Suprapubic skin (tissue), 4 donors: ENCODE data around the gene SLC25A23. TPM values are rescaled to one million over a fixed set of nuclear protein-coding genes. Genes with fewer than 3 reads are reported as not detected.

Source experiments
- DNase-seq, 2 donors: peaks; one replicate each; pipeline ENCODE4 v3.0.0-alpha.2; 2019; ENCODE audit warnings: low spot score in 2 of 2
- H3K27ac ChIP-seq: fragments of 200-600 bp; sonication (generic); one replicate; pipeline ENCODE4 v1.5.1; 2019
- H3K27me3 ChIP-seq: fragments of 200-600 bp; sonication (generic); one replicate; pipeline ENCODE4 v1.5.1; 2019
- H3K36me3 ChIP-seq: fragments of 200-600 bp; sonication (generic); one replicate; pipeline ENCODE4 v1.5.1; 2019
- H3K4me1 ChIP-seq: fragments of 200-600 bp; sonication (generic); one replicate; pipeline ENCODE4 v1.5.1; 2019
- H3K4me3 ChIP-seq: fragments of 200-600 bp; sonication (generic); one replicate; pipeline ENCODE4 v1.5.1; 2019; ENCODE audit warnings: mild to moderate bottlenecking
- H3K9me3 ChIP-seq: fragments of 200-600 bp; sonication (generic); one replicate; pipeline ENCODE4 v1.5.1; 2019
- EP300 ChIP-seq: sonication (generic); formaldehyde crosslinking; IDR thresholded peaks from one replicate; pipeline ENCODE4 v1.6.1; 2017; ENCODE audit warnings: antibody characterized with exemption
- POLR2A ChIP-seq, 2 donors: fragments of 450-650 bp; IDR thresholded peaks; one replicate each; pipeline ENCODE4 v1.6.1; 2017; ENCODE audit warnings: antibody characterized with exemption in 2 of 2, mild to moderate bottlenecking in 2 of 2, moderate library complexity in 2 of 2
- POLR2AphosphoS5 ChIP-seq, 3 donors: sonication (generic); formaldehyde crosslinking; IDR thresholded peaks; one replicate each; pipeline ENCODE4 v1.6.1; 2017; ENCODE audit warnings: antibody characterized with exemption in 3 of 3
- WGBS: methylation state at CpG from one replicate; pipeline ENCODE4 v1.1.5; 2018; 5-methylcytosine and 5-hydroxymethylcytosine counted together
- total RNA-seq, 4 donors: library from RNA; depleted of rRNA; stranded (reverse); fragments of >200 nt; gene quantifications; one replicate each; pipeline ENCODE4 v1.1.0, GENCODE V29; 2016
- TF ChIP-seq, protein P1 (sequence below), 2 donors: fragments of 200-600 bp in 1 of 2; fragments of 450-650 bp in 1 of 2; sonication (generic) in 1 of 2; IDR thresholded peaks; one replicate each; pipeline ENCODE4 v1.5.1; 2016 to 2019; ENCODE audit warnings: antibody characterized with exemption in 2 of 2, mild to moderate bottlenecking in 1 of 2, moderate library complexity in 1 of 2

SLC25A23 gene
- total RNA-seq, 4 donors from 2014 or later = 39.5 to 76.3 (median 61.6) TPM

DNA sequence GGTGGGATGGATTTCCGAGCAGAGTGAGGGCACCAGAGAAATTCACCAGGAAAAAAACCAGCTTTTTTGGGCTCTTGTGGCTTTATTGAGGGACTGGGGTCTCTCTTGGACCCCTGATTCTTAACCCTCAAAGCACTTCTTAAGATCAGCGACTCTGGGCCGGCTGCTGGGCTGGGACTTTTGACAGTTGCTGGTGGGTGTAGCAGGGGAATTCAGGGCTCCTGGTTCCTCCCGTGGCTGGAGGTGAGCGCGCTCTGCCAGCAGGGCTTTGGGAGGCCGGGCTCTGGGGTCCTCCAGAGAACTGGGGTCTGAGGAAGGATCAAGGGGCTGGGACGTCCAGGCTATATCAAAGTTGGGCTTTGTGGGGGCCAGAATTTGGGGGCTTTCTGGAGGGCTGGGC, 7.8 kb upstream of the SLC25A23 start:
- 81% methylated on average over 5 of the region's 8 CpGs for WGBS
- no peak overlapping the region for H3K4me3 ChIP-seq
- TF ChIP-seq POLR2AphosphoS5 (IDR thresholded peaks at IDR 0.05) (no peak), EP300 (no peak), POLR2A (IDR thresholded peaks at IDR 0.05) (no peak)
- TF ChIP-seq, protein P1, sequence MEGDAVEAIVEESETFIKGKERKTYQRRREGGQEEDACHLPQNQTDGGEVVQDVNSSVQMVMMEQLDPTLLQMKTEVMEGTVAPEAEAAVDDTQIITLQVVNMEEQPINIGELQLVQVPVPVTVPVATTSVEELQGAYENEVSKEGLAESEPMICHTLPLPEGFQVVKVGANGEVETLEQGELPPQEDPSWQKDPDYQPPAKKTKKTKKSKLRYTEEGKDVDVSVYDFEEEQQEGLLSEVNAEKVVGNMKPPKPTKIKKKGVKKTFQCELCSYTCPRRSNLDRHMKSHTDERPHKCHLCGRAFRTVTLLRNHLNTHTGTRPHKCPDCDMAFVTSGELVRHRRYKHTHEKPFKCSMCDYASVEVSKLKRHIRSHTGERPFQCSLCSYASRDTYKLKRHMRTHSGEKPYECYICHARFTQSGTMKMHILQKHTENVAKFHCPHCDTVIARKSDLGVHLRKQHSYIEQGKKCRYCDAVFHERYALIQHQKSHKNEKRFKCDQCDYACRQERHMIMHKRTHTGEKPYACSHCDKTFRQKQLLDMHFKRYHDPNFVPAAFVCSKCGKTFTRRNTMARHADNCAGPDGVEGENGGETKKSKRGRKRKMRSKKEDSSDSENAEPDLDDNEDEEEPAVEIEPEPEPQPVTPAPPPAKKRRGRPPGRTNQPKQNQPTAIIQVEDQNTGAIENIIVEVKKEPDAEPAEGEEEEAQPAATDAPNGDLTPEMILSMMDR (IDR thresholded peaks at IDR 0.05) = no peak
- no peak for DNase-seq
- peaks cover 7% of the 10 kb centered on the region for H3K36me3 ChIP-seq
- H3K4me1 ChIP-seq = peaks cover 18% of the 10 kb centered on the region
- H3K9me3 ChIP-seq = no peaks in the 10 kb centered on the region
- peaks cover 12% of the 10 kb centered on the region for H3K27me3 ChIP-seq
- H3K27ac ChIP-seq = no peak overlapping the region

DNA sequence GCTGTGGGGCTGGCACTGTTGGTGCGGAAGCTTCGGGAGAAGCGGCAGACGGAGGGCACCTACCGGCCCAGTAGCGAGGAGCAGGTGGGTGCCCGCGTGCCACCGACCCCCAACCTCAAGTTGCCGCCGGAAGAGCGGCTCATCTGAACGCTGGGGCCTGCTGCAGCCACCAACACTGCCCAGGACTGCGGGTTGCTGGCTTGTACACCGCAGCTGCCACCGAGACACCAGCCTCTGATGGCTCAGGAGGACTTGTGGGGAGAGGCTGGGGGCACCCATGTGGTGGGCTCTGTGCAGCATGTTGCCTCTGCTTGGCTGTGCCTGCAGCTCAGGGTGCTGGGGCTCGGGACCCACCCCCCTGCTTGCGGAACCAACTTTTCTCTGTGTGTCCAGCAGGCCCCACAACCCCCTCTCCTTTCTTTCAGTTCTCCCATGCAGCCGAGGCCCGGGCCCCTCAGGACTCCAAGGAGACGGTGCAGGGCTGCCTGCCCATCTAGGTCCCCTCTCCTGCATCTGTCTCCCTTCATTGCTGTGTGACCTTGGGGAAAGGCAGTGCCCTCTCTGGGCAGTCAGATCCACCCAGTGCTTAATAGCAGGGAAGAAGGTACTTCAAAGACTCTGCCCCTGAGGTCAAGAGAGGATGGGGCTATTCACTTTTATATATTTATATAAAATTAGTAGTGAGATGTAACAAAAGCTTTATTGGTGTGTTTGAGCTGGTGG, 7.1 kb upstream of the SLC25A23 start:
- TF ChIP-seq POLR2AphosphoS5 (IDR thresholded peaks at IDR 0.05) (no peak), POLR2A (IDR thresholded peaks at IDR 0.05) (no peak), EP300 (no peak)
- TF ChIP-seq, protein P1 (IDR thresholded peaks at IDR 0.05) = no peak
- Histone ChIP-seq H3K27me3 (peaks cover 12% of the 10 kb centered on the region), H3K36me3 (peaks cover 7% of the 10 kb centered on the region), H3K27ac (no peak overlapping the region), H3K4me3 (no peak overlapping the region), H3K4me1 (peaks cover 22% of the 10 kb centered on the region), H3K9me3 (no peaks in the 10 kb centered on the region)
- no peak for DNase-seq
- WGBS = 80% methylated on average over 10 of the region's 21 CpGs

DNA sequence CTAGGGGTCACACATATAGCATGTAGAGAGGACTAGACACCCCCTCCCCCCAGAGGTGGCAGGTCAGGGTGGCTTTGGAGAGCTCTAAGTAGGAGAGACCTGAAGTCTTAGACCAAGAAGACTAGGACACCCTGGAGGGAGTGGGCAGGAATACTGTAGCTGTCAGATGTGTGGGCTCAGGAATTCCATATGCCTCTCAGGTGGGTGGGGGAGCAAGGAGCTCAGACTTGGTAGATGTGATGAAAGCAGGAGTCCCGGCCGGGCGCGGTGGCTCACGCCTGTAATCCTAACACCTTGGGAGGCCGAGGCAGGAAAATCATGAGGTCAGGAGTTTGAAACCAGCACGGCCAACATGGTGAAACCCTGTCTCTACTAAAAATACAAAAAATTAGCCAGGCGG, 6.1 kb upstream of the SLC25A23 start:
- Histone ChIP-seq H3K27ac (no peak overlapping the region), H3K4me3 (no peak overlapping the region), H3K27me3 (peaks cover 12% of the 10 kb centered on the region), H3K9me3 (no peaks in the 10 kb centered on the region), H3K4me1 (peaks cover 24% of the 10 kb centered on the region), H3K36me3 (peaks cover 7% of the 10 kb centered on the region)
- TF ChIP-seq POLR2A (IDR thresholded peaks at IDR 0.05) = no peak
- no peak for TF ChIP-seq EP300
- no peak for TF ChIP-seq POLR2AphosphoS5 (IDR thresholded peaks at IDR 0.05)
- TF ChIP-seq, protein P1 (IDR thresholded peaks at IDR 0.05) = no peak
- DNase-seq = no peak
- 96% methylated on average over 8 of the region's 8 CpGs for WGBS

DNA sequence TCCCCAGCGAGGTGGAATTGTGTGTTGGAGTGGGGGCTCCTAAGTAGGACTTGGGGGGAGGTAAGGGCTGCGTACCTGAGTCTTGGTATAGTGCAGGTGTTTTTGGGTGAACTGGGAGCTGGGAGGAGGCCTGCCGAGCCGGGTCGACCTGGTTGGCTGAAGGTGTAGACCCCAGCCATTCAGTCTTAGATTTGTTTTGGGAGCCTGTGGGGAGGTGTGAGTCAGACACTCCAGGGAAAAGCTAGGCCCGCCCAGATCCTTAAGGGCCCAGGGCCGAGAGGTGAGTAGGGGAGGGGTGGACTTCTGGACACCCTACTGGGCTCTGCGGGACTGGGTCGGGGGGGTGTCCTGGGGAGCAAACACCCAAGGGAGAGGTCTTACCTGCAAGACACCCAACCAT, 5.4 kb upstream of the SLC25A23 start:
- WGBS = 36% methylated on average over 9 of the region's 9 CpGs
- DNase-seq = no peak
- peaks cover 27% of the 10 kb centered on the region for H3K4me1 ChIP-seq
- peak overlapping the region; percentile 59 for H3K4me3 ChIP-seq
- no peak for TF ChIP-seq EP300
- TF ChIP-seq, protein P1 (IDR thresholded peaks at IDR 0.05) = no peak
- no peak for TF ChIP-seq POLR2A (IDR thresholded peaks at IDR 0.05)
- TF ChIP-seq POLR2AphosphoS5 (IDR thresholded peaks at IDR 0.05) = no peak
- no peak overlapping the region for H3K27ac ChIP-seq
- H3K36me3 ChIP-seq = peaks cover 7% of the 10 kb centered on the region
- H3K9me3 ChIP-seq = no peaks in the 10 kb centered on the region
- H3K27me3 ChIP-seq = peaks cover 12% of the 10 kb centered on the region

DNA sequence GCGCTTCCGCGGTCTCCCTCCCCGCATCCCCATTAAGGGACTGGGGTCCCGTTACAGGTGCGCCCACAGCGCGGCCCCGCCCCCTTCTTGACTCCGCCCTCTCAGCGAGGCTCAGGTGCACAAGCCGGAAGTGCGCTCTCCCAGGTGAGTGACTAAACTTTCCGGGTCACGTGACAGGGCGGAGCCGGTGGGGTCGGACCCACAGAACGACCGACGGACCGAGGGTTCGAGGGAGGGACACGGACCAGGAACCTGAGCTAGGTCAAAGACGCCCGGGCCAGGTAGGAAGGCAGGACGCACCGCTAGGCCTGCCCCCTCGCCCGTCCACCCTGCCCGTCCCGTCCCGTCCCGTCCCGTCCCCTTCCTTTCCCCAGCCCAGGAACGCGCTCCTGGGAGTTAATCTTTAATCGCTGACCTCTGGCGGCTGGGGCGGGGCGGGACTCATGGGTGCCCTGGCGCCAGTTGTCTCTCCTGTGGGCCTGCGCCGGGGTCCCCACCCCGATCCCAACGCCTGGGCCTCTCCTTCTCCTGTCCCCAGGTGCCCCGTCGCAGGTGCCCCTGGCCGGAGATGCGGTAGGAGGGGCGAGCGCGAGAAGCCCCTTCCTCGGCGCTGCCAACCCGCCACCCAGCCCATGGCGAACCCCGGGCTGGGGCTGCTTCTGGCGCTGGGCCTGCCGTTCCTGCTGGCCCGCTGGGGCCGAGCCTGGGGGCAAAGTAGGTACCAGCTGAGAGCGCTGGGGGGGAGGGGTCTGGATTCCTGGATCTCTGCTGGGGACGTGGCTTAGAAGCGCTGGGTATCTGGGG, 4.7 kb upstream of the SLC25A23 start, which contains the start of gene CRB3:
Gene CRB3, plus strand, starts transcription at position 202 of the 804 bp plus-strand sequence. Its CDS starts 431 bp downstream, at position 633.
- TF ChIP-seq POLR2A (IDR thresholded peaks at IDR 0.05) (no peak), POLR2AphosphoS5 (IDR thresholded peaks at IDR 0.05) (no peak), EP300 (no peak)
- TF ChIP-seq, protein P1 (IDR thresholded peaks at IDR 0.05) = no peak
- Histone ChIP-seq H3K4me1 (peaks cover 34% of the 10 kb centered on the region), H3K27ac (peak within 1 kb of the TSS; percentile 77), H3K36me3 (peaks cover 7% of the 10 kb centered on the region), H3K9me3 (no peaks in the 10 kb centered on the region), H3K4me3 (peak within 1 kb of the TSS; percentile 59), H3K27me3 (peaks cover 12% of the 10 kb centered on the region)
- DNase-seq = peak; percentile 83 to 90
- 7% methylated on average over 29 of the region's 65 CpGs for WGBS
